ENCODE data around the gene RPS6KA3. TPM values are rescaled to one million over a fixed set of nuclear protein-coding genes. Genes with fewer than 3 reads are reported as not detected.

Gene RPS6KA3
- total RNA-seq, 1 experiment from 2014 or later = 35.5 TPM

- no peaks in the 10 kb centered on the region for H3K4me1 ChIP-seq (ENCODE audit: control insufficient read depth in 1 of 2, insufficient read depth in 2 of 2, low read length in 2 of 2)
- TF ChIP-seq TCF7L2 (IDR thresholded peaks at IDR 0.05; ENCODE audit: borderline replicate concordance, extremely low read depth, insufficient read depth, insufficient read length) = no peak
- TF ChIP-seq SIN3A (IDR thresholded peaks at IDR 0.05; ENCODE audit: low read depth) = no peak
- TF ChIP-seq CEBPB (IDR thresholded peaks at IDR 0.05; ENCODE audit: low read depth) = no peak
- no peak for TF ChIP-seq ELF1 (IDR thresholded peaks at IDR 0.05; ENCODE audit: borderline replicate concordance, low read depth)
- no peak for TF ChIP-seq ZFX (IDR thresholded peaks at IDR 0.05)
- TF ChIP-seq JUND (IDR thresholded peaks at IDR 0.05) = no peak
- no peak for TF ChIP-seq ZNF274 (IDR thresholded peaks at IDR 0.05; ENCODE audit: low read depth, low read length)
- TF ChIP-seq EGR1 (IDR thresholded peaks at IDR 0.05; ENCODE audit: low read depth) = no peak
- no peak for TF ChIP-seq RAD21 (IDR thresholded peaks at IDR 0.05; ENCODE audit: low read depth)
- TF ChIP-seq POLR2AphosphoS5 (IDR thresholded peaks at IDR 0.05; ENCODE audit: low read depth, low read length) = no peak
- no peak for TF ChIP-seq SRF (IDR thresholded peaks at IDR 0.05; ENCODE audit: low read depth)
- TF ChIP-seq EZH2phosphoT487 (IDR thresholded peaks at IDR 0.05; ENCODE audit: borderline replicate concordance) = no peak
- TF ChIP-seq EZH2 (IDR thresholded peaks at IDR 0.05) = no peak
- no peak for TF ChIP-seq FOSL1 (IDR thresholded peaks at IDR 0.05; ENCODE audit: low read depth)
- TF ChIP-seq REST (IDR thresholded peaks at IDR 0.05; ENCODE audit: low read depth) = no peak
- TF ChIP-seq ZBTB33 (IDR thresholded peaks at IDR 0.05; ENCODE audit: extremely low read depth, insufficient replicate concordance, low read length) = no peak
- no peak for TF ChIP-seq ATF3 (IDR thresholded peaks at IDR 0.05)
- TF ChIP-seq CTCF (IDR thresholded peaks at IDR 0.05 in 2 of 3, conservative IDR thresholded peaks at IDR 0.05 in 1 of 3; ENCODE audit: borderline replicate concordance in 1 of 3, insufficient read depth in 1 of 3, low read depth in 2 of 3, low read length in 2 of 3) = no peak
- TF ChIP-seq CBX3 (IDR thresholded peaks at IDR 0.05; ENCODE audit: low read depth) = no peak
- no peak for TF ChIP-seq SP1 (IDR thresholded peaks at IDR 0.05; ENCODE audit: low read depth)
- ChIA-PET POLR2A (no interaction called here), RAD21 (ENCODE audit: low non-redundant PET in 1 of 2, low total read pairs in 2 of 2, uncharacterized antibody in 2 of 2, unreplicated experiment in 2 of 2) (no interaction called here), CTCF (no interaction called here)
- H3K36me3 ChIP-seq (ENCODE audit: control insufficient read depth in 1 of 2, insufficient read depth in 2 of 2, low read length in 2 of 2) = no peaks in the 10 kb centered on the region
- H3K79me2 ChIP-seq (ENCODE audit: insufficient read depth, low read length) = no peaks in the 10 kb centered on the region; the same call in 1 of the 2 replicates
- no peaks in the 10 kb centered on the region for H3K9me3 ChIP-seq (ENCODE audit: control insufficient read depth in 1 of 2, insufficient read depth in 1 of 2, low read depth in 1 of 2, low read length in 2 of 2)
- BruUV-seq (replicated peaks) = no TSS peak
- H4K20me1 ChIP-seq (ENCODE audit: insufficient read depth) = no peaks in the 10 kb centered on the region
- H3K4me2 ChIP-seq (ENCODE audit: low read length) = no peak overlapping the region
- no peaks in the 10 kb centered on the region for H3K9me2 ChIP-seq (ENCODE audit: insufficient read depth)
- no peak overlapping the region for H3K27ac ChIP-seq (ENCODE audit: low read depth, low read length)
- DNase-seq (ENCODE audit: low read depth, low spot score) (no peak), ATAC-seq (no peak)
- intact Hi-C loops (cut with micrococcal nuclease) = no loop called here
- H3K4me3 ChIP-seq (replicated peaks in 1 of 2; ENCODE audit: low read depth in 1 of 2, low read length in 2 of 2) = no peak overlapping the region
- no peak overlapping the region for H2AFZ ChIP-seq (ENCODE audit: low read depth, low read length, poor library complexity, severe bottlenecking)
- no peaks in the 10 kb centered on the region for H3K27me3 ChIP-seq (ENCODE audit: insufficient read depth, low read length)
- H3K9ac ChIP-seq (ENCODE audit: low read length) = no peak overlapping the region
Observed at GRCh38 chrX:20227116-20227515, 39.6 kb downstream of the RPS6KA3 start.

Data from HCT116 (cell line).